ENCODE results near the gene TRIM24.

DNA sequence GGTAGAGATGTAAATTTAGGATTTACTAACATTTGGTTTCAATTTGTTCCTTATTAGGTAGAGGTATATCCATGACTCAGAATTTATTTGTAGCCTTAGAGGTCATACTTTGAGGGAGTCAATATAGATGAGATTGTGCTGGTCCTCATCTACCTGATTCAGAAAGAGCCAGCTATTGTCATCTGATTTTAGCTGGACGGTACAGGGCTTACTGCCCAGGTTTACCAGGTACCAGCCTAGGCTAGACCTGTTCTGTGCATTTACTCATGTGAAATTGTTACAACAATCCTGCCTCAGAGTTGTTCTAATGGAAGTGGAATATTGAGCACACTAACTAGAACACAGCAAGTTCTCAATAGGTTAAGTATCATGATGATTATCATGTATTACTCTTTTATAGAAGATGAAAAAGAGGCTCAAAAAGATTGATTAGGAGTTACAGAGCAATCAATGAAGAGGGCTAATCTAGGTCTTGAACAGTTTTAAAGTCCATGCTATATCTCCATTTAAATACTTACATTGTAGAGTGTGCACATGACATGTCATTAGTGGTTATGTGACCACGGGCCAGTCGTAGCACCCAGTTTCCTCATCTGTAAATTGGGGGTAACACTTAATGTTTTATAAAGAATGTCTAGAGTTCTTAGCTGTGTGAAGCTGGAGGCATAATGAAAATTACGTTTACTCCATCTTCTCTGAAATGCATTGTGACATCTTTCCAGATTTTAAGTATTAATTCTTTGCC, 42.1 kb downstream of the TRIM24 start:
- TF ChIP-seq, protein P1, sequence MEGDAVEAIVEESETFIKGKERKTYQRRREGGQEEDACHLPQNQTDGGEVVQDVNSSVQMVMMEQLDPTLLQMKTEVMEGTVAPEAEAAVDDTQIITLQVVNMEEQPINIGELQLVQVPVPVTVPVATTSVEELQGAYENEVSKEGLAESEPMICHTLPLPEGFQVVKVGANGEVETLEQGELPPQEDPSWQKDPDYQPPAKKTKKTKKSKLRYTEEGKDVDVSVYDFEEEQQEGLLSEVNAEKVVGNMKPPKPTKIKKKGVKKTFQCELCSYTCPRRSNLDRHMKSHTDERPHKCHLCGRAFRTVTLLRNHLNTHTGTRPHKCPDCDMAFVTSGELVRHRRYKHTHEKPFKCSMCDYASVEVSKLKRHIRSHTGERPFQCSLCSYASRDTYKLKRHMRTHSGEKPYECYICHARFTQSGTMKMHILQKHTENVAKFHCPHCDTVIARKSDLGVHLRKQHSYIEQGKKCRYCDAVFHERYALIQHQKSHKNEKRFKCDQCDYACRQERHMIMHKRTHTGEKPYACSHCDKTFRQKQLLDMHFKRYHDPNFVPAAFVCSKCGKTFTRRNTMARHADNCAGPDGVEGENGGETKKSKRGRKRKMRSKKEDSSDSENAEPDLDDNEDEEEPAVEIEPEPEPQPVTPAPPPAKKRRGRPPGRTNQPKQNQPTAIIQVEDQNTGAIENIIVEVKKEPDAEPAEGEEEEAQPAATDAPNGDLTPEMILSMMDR (IDR thresholded peaks at IDR 0.05; ENCODE audit: insufficient read depth, low read length), result no peak
- TF ChIP-seq POLR2AphosphoS5 (IDR thresholded peaks at IDR 0.05; ENCODE audit: low read depth), result no peak
- TF ChIP-seq, protein P2, sequence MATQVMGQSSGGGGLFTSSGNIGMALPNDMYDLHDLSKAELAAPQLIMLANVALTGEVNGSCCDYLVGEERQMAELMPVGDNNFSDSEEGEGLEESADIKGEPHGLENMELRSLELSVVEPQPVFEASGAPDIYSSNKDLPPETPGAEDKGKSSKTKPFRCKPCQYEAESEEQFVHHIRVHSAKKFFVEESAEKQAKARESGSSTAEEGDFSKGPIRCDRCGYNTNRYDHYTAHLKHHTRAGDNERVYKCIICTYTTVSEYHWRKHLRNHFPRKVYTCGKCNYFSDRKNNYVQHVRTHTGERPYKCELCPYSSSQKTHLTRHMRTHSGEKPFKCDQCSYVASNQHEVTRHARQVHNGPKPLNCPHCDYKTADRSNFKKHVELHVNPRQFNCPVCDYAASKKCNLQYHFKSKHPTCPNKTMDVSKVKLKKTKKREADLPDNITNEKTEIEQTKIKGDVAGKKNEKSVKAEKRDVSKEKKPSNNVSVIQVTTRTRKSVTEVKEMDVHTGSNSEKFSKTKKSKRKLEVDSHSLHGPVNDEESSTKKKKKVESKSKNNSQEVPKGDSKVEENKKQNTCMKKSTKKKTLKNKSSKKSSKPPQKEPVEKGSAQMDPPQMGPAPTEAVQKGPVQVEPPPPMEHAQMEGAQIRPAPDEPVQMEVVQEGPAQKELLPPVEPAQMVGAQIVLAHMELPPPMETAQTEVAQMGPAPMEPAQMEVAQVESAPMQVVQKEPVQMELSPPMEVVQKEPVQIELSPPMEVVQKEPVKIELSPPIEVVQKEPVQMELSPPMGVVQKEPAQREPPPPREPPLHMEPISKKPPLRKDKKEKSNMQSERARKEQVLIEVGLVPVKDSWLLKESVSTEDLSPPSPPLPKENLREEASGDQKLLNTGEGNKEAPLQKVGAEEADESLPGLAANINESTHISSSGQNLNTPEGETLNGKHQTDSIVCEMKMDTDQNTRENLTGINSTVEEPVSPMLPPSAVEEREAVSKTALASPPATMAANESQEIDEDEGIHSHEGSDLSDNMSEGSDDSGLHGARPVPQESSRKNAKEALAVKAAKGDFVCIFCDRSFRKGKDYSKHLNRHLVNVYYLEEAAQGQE (IDR thresholded peaks at IDR 0.05; ENCODE audit: insufficient replicate concordance, low read depth), result no peak
- no peak for TF ChIP-seq GABPA (IDR thresholded peaks at IDR 0.05; ENCODE audit: low read depth)
- TF ChIP-seq SPI1 (IDR thresholded peaks at IDR 0.05; ENCODE audit: borderline replicate concordance, low read depth), result no peak
